HPDE6-E6E7 (cell line): ENCODE data around the gene IL12A.

Experiments
- DNase-seq: peaks from one replicate; pipeline ENCODE4 v3.0.0; 2011; ENCODE audit warnings: missing footprints; ENCODE audit errors: extremely low spot score

IL12A gene

GRCh38 chr3:159988617-159989271 is at the start of gene IL12A:
TSS of gene IL12A (plus strand) at chr3:159988835.
- peak; percentile 60 for DNase-seq

GRCh38 chr3:159941038-159942000 is 47.3 kb upstream of the IL12A start:
- no peak for DNase-seq

- no peak for DNase-seq
Measured at GRCh38 chr3:159944781-159945180, 43.9 kb upstream of the IL12A start.

GRCh38 chr3:159945930-159946329 is 42.7 kb upstream of the IL12A start:
- DNase-seq: no peak

GRCh38 chr3:159947220-159947619 is 41.4 kb upstream of the IL12A start:
- no peak for DNase-seq

- DNase-seq: no peak
Measured at GRCh38 chr3:159948429-159949144, 40.0 kb upstream of the IL12A start.

GRCh38 chr3:159950156-159950898 is 38.3 kb upstream of the IL12A start:
- no peak for DNase-seq

GRCh38 chr3:159951540-159951939 is 37.1 kb upstream of the IL12A start:
- no peak for DNase-seq

- DNase-seq: no peak
Measured at GRCh38 chr3:159953325-159954085, 35.1 kb upstream of the IL12A start.

GRCh38 chr3:159960188-159961148 is 28.2 kb upstream of the IL12A start:
- no peak for DNase-seq

- DNase-seq: peak; percentile 63
Measured at GRCh38 chr3:159964166-159964973, 24.3 kb upstream of the IL12A start.

GRCh38 chr3:159971311-159971710 is 17.3 kb upstream of the IL12A start:
- no peak for DNase-seq

GRCh38 chr3:159977295-159977694 is 11.3 kb upstream of the IL12A start:
- no peak for DNase-seq

- DNase-seq: no peak
Measured at GRCh38 chr3:159978353-159978752, 10.3 kb upstream of the IL12A start.

- no peak for DNase-seq
Measured at GRCh38 chr3:159978918-159979703, 9.5 kb upstream of the IL12A start.

GRCh38 chr3:159982442-159982974 is 6.1 kb upstream of the IL12A start:
- DNase-seq: no peak

GRCh38 chr3:159987291-159987711 is 1.3 kb upstream of the IL12A start:
- DNase-seq: no peak
